GM13976 (cell line): ENCODE results near the gene FAM200A.
"Not testable (repeated sequence)": the region's sequence is repeated elsewhere in the genome, so short reads cannot be mapped to it uniquely, and the experiment has no call there.

ENCODE experiments used
- DNase-seq: peaks from one replicate; pipeline ENCODE4 v3.0.0; 2012; ENCODE audit warnings: low spot score
- in situ Hi-C: fragments of 300-500 bp; cut with MboI; formaldehyde crosslinking; loops from one replicate; pipeline ENCODE4 v1.12.0; 2022; ENCODE audit warnings: low sequenced_read_pairs, mixed read lengths, inconsistent platforms; ENCODE audit not compliant: unreplicated experiment
- TF ChIP-seq, protein P1 (sequence below): IDR thresholded peaks from 2 replicates; pipeline ENCODE4 v1.5.1; 2012; ENCODE audit warnings: borderline replicate concordance, mild to moderate bottlenecking; ENCODE audit not compliant: insufficient read depth; ENCODE audit errors: extremely low read depth, missing control alignments, control extremely low read depth

FAM200A gene

DNA sequence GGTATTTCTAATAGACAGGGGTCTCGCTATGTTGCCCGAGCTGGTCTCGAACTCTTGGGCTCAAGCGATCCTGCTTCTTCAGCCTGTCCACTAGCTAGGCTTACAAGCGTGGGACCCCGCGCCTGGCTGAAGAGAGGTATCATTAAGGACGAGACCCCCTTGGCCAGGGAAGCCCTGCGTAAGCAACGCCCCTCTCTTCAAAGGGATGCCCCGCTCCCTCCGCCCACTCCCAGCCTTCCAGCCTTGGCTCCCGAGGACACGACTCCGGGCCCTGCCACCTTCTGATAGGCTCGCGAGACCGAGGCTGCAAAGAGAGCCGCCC lies 47.7 kb downstream of the FAM200A start:
- in situ Hi-C loops = no loop called here
- DNase-seq = no peak
- TF ChIP-seq, protein P1, sequence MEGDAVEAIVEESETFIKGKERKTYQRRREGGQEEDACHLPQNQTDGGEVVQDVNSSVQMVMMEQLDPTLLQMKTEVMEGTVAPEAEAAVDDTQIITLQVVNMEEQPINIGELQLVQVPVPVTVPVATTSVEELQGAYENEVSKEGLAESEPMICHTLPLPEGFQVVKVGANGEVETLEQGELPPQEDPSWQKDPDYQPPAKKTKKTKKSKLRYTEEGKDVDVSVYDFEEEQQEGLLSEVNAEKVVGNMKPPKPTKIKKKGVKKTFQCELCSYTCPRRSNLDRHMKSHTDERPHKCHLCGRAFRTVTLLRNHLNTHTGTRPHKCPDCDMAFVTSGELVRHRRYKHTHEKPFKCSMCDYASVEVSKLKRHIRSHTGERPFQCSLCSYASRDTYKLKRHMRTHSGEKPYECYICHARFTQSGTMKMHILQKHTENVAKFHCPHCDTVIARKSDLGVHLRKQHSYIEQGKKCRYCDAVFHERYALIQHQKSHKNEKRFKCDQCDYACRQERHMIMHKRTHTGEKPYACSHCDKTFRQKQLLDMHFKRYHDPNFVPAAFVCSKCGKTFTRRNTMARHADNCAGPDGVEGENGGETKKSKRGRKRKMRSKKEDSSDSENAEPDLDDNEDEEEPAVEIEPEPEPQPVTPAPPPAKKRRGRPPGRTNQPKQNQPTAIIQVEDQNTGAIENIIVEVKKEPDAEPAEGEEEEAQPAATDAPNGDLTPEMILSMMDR = no peak

GRCh38 chr7:99501236-99501635 lies 50.7 kb downstream of the FAM200A start:
- in situ Hi-C loops, DNase-seq: not testable (repeated sequence)

DNA sequence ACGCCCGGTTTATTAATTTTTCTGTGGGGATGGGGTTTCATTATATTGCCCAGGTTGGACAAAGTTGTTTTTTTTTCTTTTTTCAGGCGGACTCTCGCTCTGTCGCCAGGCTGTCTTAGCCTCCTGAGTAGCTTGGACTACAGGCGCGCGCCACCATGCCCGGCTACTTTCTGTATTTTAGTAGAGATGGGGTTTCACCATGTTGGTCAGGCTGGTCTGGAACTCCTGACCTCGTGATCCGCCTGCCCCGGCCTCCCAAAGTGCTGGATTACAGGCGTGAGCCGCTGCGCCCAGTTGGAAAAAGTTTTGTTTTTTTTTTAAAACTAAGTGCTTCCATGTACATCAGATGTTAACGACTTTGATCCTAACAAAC lies 51.3 kb downstream of the FAM200A start:
- TF ChIP-seq, protein P1 = no peak
- in situ Hi-C loops = no loop called here
- DNase-seq = no peak

DNA sequence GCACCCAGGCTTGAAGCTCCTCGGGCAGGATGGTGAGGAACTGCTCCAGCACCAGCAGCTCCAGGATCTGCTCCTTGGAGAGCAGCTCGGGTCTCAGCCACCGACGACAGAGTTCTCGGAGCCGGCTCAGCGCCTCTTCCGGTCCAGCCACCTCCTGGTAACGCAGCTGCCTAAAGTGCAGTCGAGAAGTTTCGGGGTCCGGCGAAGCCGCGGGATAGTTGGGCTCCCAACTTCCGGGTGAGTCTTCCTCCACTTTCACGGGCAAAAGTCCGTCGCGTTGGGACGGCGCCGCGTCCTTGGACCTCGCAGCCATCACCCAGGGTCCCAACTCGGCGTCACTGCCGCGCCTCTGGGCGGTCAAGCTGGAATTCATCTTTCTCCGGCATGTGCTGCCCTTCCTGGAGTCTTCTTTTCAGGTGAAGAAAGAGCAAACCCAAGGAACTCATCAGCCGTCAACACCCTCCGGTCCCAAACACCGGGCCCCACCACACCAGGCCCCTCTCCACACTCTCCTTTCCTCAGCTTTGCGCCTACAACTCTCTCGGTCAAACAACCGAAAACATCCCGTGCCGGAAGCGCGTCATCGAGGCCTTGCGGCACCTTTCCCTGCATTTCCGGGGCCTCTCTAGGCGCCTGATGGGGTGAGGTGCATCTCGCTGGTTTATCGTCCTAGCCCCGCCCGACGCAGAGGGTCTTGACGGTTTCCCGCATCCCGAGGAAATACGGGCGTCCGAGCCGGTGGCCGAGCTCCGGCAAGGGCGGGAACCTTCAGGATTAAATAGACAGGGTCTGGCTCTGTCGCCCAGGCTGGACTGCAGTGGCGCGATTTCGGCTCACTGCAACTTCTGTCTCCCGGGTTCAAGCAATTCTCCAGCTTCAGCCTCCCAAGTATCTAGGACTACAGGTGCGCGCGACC lies 51.9 kb downstream of the FAM200A start, which contains the start of gene ZNF394:
Gene ZNF394, minus strand, starts transcription at position 561 of the 916 bp plus-strand sequence. Its CDS starts 188 bp downstream, at position 373.
- TF ChIP-seq, protein P1 = no peak
- DNase-seq = peak; percentile 92
- in situ Hi-C loops = no loop called here

DNA sequence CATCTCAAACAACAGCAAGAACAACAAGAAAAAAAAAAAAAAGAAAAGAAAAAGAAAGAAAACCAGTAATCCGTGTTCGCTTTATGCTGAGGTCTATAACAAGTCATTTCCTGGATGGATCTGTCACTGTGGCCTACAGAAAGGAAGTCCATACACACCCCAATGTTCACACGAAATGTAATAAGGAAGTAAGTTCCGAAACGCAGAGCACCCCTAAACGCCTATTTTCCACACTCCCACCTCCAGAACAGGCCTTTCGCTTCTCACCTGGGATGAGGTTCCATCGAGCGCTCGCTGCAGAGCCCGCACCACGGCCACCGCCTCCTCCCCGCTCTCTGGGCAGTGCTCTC lies 52.6 kb downstream of the FAM200A start:
- DNase-seq = peak; percentile 51
- TF ChIP-seq, protein P1 = no peak
- in situ Hi-C loops = no loop called here

DNA sequence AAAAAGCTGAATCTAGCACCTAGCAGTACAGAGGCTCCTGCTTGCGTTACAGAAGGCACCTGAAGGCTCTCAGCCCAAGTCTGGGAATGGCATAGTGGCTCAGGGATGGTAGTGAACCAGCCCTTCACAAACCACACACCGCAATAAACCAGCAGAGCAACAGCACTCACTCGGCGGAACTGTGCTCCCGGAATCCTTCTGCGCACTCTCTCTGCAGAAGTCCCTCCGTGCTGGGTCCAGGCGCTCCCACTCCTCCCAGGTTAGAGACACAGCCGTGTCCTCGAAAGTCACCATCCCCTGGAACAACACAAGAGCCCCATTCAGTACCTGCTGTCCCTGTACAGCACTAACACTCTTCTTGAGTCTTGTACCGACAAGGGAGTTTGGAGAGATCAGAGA lies 53.4 kb downstream of the FAM200A start:
- DNase-seq = no peak
- in situ Hi-C loops = no loop called here
- TF ChIP-seq, protein P1 = no peak

DNA sequence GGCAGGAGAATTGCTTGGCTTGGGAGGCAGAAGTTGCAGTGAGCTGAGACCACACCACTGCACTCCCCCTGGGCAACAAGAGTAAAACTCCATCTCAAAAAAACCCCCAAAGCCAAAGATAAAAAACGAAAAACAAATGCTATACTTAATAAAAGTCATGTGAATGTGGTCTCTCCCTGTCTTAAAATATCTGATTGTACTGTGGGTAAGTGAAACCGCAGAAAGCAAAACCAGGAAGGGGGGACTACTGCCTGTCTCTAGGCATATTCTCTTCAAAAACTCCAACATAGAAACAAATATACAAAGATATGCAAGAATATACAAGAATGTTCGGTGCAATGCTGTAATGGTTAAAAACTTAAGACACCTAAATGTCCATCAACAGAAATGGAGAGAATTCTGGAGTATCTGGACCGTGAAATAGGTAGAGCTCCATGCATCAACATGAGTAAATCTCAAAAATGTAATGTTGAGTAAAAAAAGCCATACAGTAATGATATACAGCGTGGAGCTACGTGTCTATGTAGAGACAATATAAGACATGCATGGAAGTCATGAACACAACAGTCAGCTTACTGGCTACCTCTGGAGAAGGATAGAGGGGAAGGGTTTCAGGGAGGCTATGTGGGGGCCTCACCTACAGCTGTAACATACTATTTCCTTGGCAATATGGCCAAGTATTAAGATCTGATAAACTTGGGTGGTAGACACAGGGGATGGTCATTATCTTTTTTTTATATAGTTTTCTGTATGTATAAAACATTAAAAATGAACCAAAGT lies 54.0 kb downstream of the FAM200A start:
- in situ Hi-C loops = no loop called here
- DNase-seq = no peak
- TF ChIP-seq, protein P1 = no peak
